ENCODE measurements around the gene APOL2. TPM values are rescaled to one million over a fixed set of nuclear protein-coding genes. Genes with fewer than 3 reads are reported as not detected.
A peak's percentile ranks its signal among the peaks of the same experiment; 100 is the strongest.

Gene APOL2
- total and polyA plus RNA-seq, 12 donors: 28.6 to 215 (median 53.3) TPM

DNA sequence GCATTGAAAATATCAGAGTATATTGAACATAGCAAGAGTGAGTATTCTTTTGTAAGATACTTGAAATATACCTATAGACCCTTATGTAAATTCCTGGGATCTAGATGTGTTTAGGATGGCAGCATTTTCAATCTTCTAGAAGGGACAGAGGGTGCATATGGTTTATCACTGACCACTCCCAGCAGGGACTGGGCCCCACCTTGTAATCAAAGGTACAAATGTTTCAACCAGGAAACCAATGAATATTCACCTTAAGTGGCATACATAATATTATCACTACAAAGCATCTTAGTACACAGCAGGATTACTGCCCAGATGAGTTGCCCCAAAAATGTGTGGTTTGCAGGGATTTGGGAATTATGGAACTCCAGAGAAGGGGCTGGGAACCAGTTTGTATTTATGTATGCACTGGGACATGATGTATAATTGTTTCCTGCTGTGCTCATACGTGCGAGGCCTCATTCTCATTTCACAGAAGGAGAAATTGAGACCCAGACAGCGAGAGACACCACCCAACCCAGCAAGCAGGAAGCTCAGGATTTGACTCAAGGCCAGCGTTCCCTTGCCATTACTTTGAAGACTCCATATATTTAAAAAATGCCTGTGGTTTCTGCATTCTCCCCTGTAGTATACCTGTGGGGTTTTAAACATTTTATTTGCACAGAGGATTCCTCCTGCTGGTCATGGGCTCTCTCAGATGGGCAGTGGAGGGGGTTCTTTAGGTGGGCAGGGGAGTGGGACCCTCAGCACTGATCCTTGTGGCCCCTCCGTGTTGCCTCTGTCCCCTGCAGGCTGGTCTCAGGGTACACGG is 42.9 kb downstream of the APOL2 start:
- Histone ChIP-seq H3K4me1 (peaks cover 3 to 81% (median 53%) of the 10 kb centered on the region in 9 donors), H3K27me3 (no peaks in the 10 kb centered on the region), H3K27ac (peak overlapping the region in 9 of 10 donors; percentile 11 to 81 (median 66)), H3K4me3 (no peak overlapping the region), H3K36me3 (peaks cover 0 to 30% (median 0%) of the 10 kb centered on the region in 9 donors), H3K9me3 (no peaks in the 10 kb centered on the region)
- 46 to 56% methylated on average over 6 of the region's 6 CpGs for WGBS, 2 donors
- intact Hi-C loops (cut with DNase I): loop anchor here in 9 of 10 donors (5.0 to 10.0 kb wide), 8 partner anchors 41 to 288 kb away; partner anchors contain the start of genes APOL2 (in 5 of the 9) and TXN2 (in 3 of the 9)
- TF ChIP-seq, protein P1, sequence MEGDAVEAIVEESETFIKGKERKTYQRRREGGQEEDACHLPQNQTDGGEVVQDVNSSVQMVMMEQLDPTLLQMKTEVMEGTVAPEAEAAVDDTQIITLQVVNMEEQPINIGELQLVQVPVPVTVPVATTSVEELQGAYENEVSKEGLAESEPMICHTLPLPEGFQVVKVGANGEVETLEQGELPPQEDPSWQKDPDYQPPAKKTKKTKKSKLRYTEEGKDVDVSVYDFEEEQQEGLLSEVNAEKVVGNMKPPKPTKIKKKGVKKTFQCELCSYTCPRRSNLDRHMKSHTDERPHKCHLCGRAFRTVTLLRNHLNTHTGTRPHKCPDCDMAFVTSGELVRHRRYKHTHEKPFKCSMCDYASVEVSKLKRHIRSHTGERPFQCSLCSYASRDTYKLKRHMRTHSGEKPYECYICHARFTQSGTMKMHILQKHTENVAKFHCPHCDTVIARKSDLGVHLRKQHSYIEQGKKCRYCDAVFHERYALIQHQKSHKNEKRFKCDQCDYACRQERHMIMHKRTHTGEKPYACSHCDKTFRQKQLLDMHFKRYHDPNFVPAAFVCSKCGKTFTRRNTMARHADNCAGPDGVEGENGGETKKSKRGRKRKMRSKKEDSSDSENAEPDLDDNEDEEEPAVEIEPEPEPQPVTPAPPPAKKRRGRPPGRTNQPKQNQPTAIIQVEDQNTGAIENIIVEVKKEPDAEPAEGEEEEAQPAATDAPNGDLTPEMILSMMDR (IDR thresholded peaks at IDR 0.05): no peak
- DNase-seq: no peak
- no peak for ATAC-seq

GRCh38 chr22:36194971-36195370 is 44.4 kb downstream of the APOL2 start:
- H3K9me3 ChIP-seq: no peaks in the 10 kb centered on the region
- intact Hi-C loops (cut with DNase I): loop anchor here in 9 of 10 donors (1.0 to 10.0 kb wide), 11 partner anchors 26 to 290 kb away; partner anchors contain the start of genes APOL2 (in 6 of the 9) and TXN2 (in 3 of the 9)
- H3K27me3 ChIP-seq: no peaks in the 10 kb centered on the region
- TF ChIP-seq, protein P1 (IDR thresholded peaks at IDR 0.05): peak; percentile 50 to 88 (median 82)
- WGBS, 2 donors: 50 to 54% methylated on average over 5 of the region's 5 CpGs
- H3K27ac ChIP-seq: peak overlapping the region in 1 of 10 donors; percentile 19
- peak; percentile 39 to 65 (median 59) for ATAC-seq
- H3K4me1 ChIP-seq: peaks cover 3 to 75% (median 53%) of the 10 kb centered on the region in 9 donors
- H3K36me3 ChIP-seq: peaks cover 0 to 36% (median 0%) of the 10 kb centered on the region in 9 donors
- no peak overlapping the region for H3K4me3 ChIP-seq
- DNase-seq: peak; percentile 40 to 75

DNA sequence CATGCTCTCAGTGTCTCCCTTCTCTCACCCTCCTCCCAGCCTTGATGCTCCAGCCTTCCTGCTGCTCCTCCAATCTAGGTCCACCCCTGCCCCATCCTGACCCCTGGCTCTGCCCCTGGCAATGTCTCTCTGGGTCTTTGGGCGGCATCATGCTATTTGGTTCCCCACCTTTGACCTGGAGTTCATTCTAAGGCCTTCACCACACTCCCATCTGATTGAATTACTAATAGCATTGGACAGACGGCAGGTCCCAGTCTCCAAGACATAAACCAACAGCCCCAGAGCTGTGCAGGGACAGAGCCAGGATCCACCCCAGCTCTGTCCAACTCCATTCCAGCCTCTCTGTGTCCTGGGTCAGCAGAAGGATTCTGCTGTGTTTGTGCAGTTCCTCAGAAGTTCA is 44.9 kb downstream of the APOL2 start:
- H3K9me3 ChIP-seq: no peaks in the 10 kb centered on the region
- peaks cover 3 to 69% (median 49%) of the 10 kb centered on the region in 9 donors for H3K4me1 ChIP-seq
- H3K36me3 ChIP-seq: peaks cover 0 to 36% (median 0%) of the 10 kb centered on the region in 9 donors
- H3K27ac ChIP-seq: no peak overlapping the region
- H3K27me3 ChIP-seq: no peaks in the 10 kb centered on the region
- intact Hi-C loops (cut with DNase I): loop anchor here in 7 of 10 donors (2.0 to 10.0 kb wide), 5 partner anchors 26 to 290 kb away; partner anchors contain the start of genes TXN2 (in 3 of the 7) and APOL2 (in 1 of the 7)
- no peak for DNase-seq
- WGBS, 2 donors: 81 to 84% methylated on average over 2 of the region's 2 CpGs
- ATAC-seq: no peak
- H3K4me3 ChIP-seq: no peak overlapping the region
- TF ChIP-seq, protein P1 (IDR thresholded peaks at IDR 0.05): no peak

DNA sequence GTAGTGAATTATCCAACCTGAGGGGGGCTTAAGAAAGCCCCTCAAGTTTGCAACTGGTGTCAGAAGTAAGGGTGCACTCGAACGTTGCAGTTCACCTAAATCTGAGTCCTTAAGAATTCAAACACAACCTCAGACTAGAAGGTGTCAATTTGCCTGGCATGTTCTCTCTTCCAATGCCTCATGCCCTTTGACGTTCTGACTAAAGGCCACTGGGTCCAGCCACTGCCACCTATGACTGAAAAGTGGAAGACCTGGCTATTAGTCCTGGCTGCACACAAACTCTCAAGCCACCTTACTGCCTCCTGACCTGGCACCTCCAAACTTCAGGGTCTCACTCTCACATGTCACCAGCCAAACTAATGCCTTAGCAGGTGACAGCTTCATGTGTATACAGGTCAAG is 45.8 kb downstream of the APOL2 start:
- 61 to 82% methylated on average over 3 of the region's 3 CpGs for WGBS, 2 donors
- H3K4me1 ChIP-seq: peaks cover 3 to 62% (median 44%) of the 10 kb centered on the region in 9 donors
- TF ChIP-seq, protein P1 (IDR thresholded peaks at IDR 0.05): no peak
- DNase-seq (no peak), ATAC-seq (no peak)
- H3K9me3 ChIP-seq: no peaks in the 10 kb centered on the region
- H3K27me3 ChIP-seq: no peaks in the 10 kb centered on the region
- H3K27ac ChIP-seq: peak overlapping the region in 1 of 10 donors; percentile 81
- intact Hi-C loops (cut with DNase I): loop anchor here in 7 of 10 donors (5.0 to 10.0 kb wide), 4 partner anchors 44 to 291 kb away; partner anchors contain the start of genes TXN2 (in 3 of the 7) and APOL2 (in 1 of the 7)
- H3K36me3 ChIP-seq: peaks cover 0 to 36% (median 0%) of the 10 kb centered on the region in 9 donors
- H3K4me3 ChIP-seq: no peak overlapping the region
